ENCODE results near the gene TUBB1. TPM values are rescaled to one million over a fixed set of nuclear protein-coding genes. Genes with fewer than 3 reads are reported as not detected.

Gene TUBB1
- total RNA-seq, 4 donors from 2014 or later = under 0.01 to 0.83 TPM; not detected in 2

- H3K9me3 ChIP-seq = no peaks in the 10 kb centered on the region
- H3K4me3 ChIP-seq = peak overlapping the region; percentile 79 to 89 (median 86)
- 1% methylated on average over 10 of the region's 13 CpGs for WGBS
- no peak for DNase-seq (ENCODE audit: extremely low spot score)
- no peaks in the 10 kb centered on the region for H3K27me3 ChIP-seq
- H3K36me3 ChIP-seq = peaks cover 33 to 67% (median 52%) of the 10 kb centered on the region in 4 donors
- peak overlapping the region; percentile 87 to 93 (median 90) for H3K27ac ChIP-seq (replicated peaks in 1 of 4)
- intact Hi-C loops (cut with DNase I) = loop anchor here (5.0 to 10.0 kb wide), 3 partner anchors 50 to 728 kb away; partner anchors contain the start of genes NELFCD and RAB22A
- TF ChIP-seq POLR2AphosphoS5 (IDR thresholded peaks at IDR 0.05) (no peak), POLR2A (IDR thresholded peaks at IDR 0.05; ENCODE audit: low read depth) (no peak)
- TF ChIP-seq, protein P1, sequence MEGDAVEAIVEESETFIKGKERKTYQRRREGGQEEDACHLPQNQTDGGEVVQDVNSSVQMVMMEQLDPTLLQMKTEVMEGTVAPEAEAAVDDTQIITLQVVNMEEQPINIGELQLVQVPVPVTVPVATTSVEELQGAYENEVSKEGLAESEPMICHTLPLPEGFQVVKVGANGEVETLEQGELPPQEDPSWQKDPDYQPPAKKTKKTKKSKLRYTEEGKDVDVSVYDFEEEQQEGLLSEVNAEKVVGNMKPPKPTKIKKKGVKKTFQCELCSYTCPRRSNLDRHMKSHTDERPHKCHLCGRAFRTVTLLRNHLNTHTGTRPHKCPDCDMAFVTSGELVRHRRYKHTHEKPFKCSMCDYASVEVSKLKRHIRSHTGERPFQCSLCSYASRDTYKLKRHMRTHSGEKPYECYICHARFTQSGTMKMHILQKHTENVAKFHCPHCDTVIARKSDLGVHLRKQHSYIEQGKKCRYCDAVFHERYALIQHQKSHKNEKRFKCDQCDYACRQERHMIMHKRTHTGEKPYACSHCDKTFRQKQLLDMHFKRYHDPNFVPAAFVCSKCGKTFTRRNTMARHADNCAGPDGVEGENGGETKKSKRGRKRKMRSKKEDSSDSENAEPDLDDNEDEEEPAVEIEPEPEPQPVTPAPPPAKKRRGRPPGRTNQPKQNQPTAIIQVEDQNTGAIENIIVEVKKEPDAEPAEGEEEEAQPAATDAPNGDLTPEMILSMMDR (IDR thresholded peaks at IDR 0.05) = peak in 1 of 3 experiments; percentile 52
- peaks cover 35 to 49% (median 46%) of the 10 kb centered on the region in 4 donors for H3K4me1 ChIP-seq
Measured at GRCh38 chr20:59032713-59033059, 13.5 kb downstream of the TUBB1 start.

- H3K4me3 ChIP-seq = peak overlapping the region; percentile 79 to 89 (median 86)
- peaks cover 32 to 45% (median 41%) of the 10 kb centered on the region in 4 donors for H3K4me1 ChIP-seq
- intact Hi-C loops (cut with DNase I) = loop anchor here (5.0 to 10.0 kb wide), 3 partner anchors 51 to 728 kb away; partner anchors contain the start of genes NELFCD and RAB22A
- DNase-seq (ENCODE audit: extremely low spot score) = no peak
- H3K36me3 ChIP-seq = peaks cover 33 to 67% (median 54%) of the 10 kb centered on the region in 4 donors
- no peaks in the 10 kb centered on the region for H3K9me3 ChIP-seq
- no peak for TF ChIP-seq EP300 (IDR thresholded peaks at IDR 0.05)
- no peaks in the 10 kb centered on the region for H3K27me3 ChIP-seq
- 95% methylated on average over 1 of the region's 1 CpG for WGBS
- H3K27ac ChIP-seq (replicated peaks in 1 of 4) = peak overlapping the region; percentile 87 to 93 (median 90)
Measured at GRCh38 chr20:59033093-59033492, 13.9 kb downstream of the TUBB1 start.

GRCh38 chr20:59033616-59034165 is 14.5 kb downstream of the TUBB1 start:
- Histone ChIP-seq H3K27ac (replicated peaks in 1 of 4) (no peak overlapping the region), H3K9me3 (no peaks in the 10 kb centered on the region), H3K4me1 (peaks cover 28 to 39% (median 35%) of the 10 kb centered on the region in 4 donors), H3K27me3 (no peaks in the 10 kb centered on the region), H3K4me3 (no peak overlapping the region), H3K36me3 (peaks cover 33 to 64% (median 52%) of the 10 kb centered on the region in 4 donors)
- 86% methylated on average over 2 of the region's 2 CpGs for WGBS
- TF ChIP-seq POLR2AphosphoS5 (IDR thresholded peaks at IDR 0.05) (no peak), POLR2A (IDR thresholded peaks at IDR 0.05; ENCODE audit: low read depth) (no peak), EP300 (IDR thresholded peaks at IDR 0.05) (no peak)
- TF ChIP-seq, protein P1 (IDR thresholded peaks at IDR 0.05) = no peak
- intact Hi-C loops (cut with DNase I) = loop anchor here (5.0 to 10.0 kb wide), 3 partner anchors 51 to 729 kb away; partner anchors contain the start of genes NELFCD and RAB22A
- peak; percentile 12 for DNase-seq (ENCODE audit: extremely low spot score)

- 93% methylated on average over 3 of the region's 3 CpGs for WGBS
Measured at GRCh38 chr20:59035381-59035780, 16.2 kb downstream of the TUBB1 start.

GRCh38 chr20:59037386-59037785 is 18.2 kb downstream of the TUBB1 start:
- intact Hi-C loops (cut with DNase I) = loop anchor here (10.0 kb wide), 1 partner anchor 733 kb away; the partner anchor contains the start of gene RAB22A
- peaks cover 27 to 41% (median 33%) of the 10 kb centered on the region in 4 donors for H3K4me1 ChIP-seq
- DNase-seq (ENCODE audit: extremely low spot score) = peak; percentile 70
- TF ChIP-seq EP300 (IDR thresholded peaks at IDR 0.05) (no peak), POLR2A (IDR thresholded peaks at IDR 0.05; ENCODE audit: low read depth) (no peak), POLR2AphosphoS5 (IDR thresholded peaks at IDR 0.05) (no peak)
- TF ChIP-seq, protein P1 (IDR thresholded peaks at IDR 0.05) = no peak
- no peaks in the 10 kb centered on the region for H3K9me3 ChIP-seq
- H3K4me3 ChIP-seq = no peak overlapping the region
- 89% methylated on average over 12 of the region's 12 CpGs for WGBS
- H3K36me3 ChIP-seq = peaks cover 26 to 49% (median 42%) of the 10 kb centered on the region in 4 donors
- no peaks in the 10 kb centered on the region for H3K27me3 ChIP-seq
- H3K27ac ChIP-seq (replicated peaks in 1 of 4) = no peak overlapping the region

More at GRCh38 chr20:59035381-59035780, 16.2 kb downstream of the TUBB1 start:
- TF ChIP-seq, protein P1 (IDR thresholded peaks at IDR 0.05) = no peak
- TF ChIP-seq POLR2AphosphoS5 (IDR thresholded peaks at IDR 0.05) = no peak
- TF ChIP-seq POLR2A (IDR thresholded peaks at IDR 0.05; ENCODE audit: low read depth) = no peak
- TF ChIP-seq EP300 (IDR thresholded peaks at IDR 0.05) = no peak
- intact Hi-C loops (cut with DNase I) = loop anchor here (10.0 kb wide), 1 partner anchor 731 kb away; the partner anchor contains the start of gene RAB22A
- no peak for DNase-seq (ENCODE audit: extremely low spot score)
- peaks cover 23 to 34% (median 30%) of the 10 kb centered on the region in 4 donors for H3K4me1 ChIP-seq
- no peak overlapping the region for H3K27ac ChIP-seq (replicated peaks in 1 of 4)
- no peaks in the 10 kb centered on the region for H3K27me3 ChIP-seq
- no peaks in the 10 kb centered on the region for H3K9me3 ChIP-seq
- no peak overlapping the region for H3K4me3 ChIP-seq
- H3K36me3 ChIP-seq = peaks cover 26 to 49% (median 41%) of the 10 kb centered on the region in 4 donors
